HG02759 (cell line): Measurements from ENCODE around the gene GALNT14.

Source experiments
- ATAC-seq: cut with Tn5 transposase; IDR thresholded peaks from one replicate; pipeline ENCODE4 v1.9.1; 2021; ENCODE audit warnings: mild to moderate bottlenecking, moderate library complexity; ENCODE audit not compliant: unreplicated experiment

The GALNT14 gene

DNA sequence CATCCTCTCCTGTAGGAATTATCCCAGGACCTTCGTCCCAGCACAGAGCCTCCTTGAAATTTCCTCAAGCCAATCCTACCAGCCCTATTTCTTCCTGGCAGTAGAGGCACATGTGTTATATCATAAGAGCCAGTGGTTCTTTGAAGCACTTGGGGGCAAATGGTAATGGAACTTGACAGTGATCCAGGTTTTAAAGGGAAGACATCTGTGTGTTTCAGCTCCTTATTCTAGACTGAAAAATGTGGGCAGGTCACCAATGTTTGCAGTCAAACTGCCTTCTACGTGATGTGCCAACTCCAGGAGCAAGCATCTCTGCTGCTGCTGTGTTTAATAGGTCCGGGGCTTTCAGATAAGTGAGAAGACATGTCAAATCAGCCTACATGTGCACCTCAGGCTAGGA, 157.1 kb downstream of the GALNT14 start:
- ATAC-seq = no peak

GRCh38 chr2:30979822-30980245, 158.4 kb downstream of the GALNT14 start:
- no peak for ATAC-seq

- no peak for ATAC-seq
Observed at GRCh38 chr2:30978854-30979253, 159.4 kb downstream of the GALNT14 start.

DNA sequence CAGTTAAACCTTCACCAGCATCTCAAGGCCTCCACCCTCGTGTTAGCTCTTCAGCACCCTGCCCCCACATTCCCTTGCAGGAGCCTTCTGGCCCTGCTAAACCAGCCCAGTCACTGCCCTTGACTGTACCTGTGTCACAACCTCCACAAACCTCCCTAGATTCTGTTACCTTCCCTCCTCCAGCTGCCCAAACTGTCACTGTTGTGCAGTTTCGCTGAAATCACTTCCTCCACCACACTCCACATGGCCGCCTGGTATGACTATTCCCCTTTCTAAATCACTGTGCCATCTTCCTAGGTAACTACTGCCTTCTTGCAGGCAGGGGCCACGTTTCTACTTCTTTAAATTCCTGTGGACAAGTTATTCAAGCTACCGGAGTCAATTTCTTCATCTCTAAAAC, 160.2 kb downstream of the GALNT14 start:
- peak; percentile 61 for ATAC-seq

DNA sequence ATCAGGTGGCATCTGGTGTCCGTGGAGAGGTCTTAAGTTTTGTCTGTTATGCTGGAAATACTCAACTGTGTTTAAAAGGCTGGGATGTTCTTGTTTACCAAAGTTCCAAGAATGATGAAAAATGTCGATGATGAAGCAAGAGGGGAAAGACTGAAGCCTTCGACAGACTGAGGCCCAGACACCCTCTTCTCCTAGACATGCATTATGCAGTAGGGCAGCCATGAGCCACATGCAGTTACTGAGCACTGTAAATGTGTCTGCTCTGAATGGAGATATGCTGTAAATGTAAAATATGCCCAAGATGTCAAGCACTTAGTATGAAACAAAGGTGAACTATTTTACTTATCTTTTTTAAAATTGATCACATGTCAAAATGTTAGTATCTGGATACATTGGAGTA, 163.1 kb downstream of the GALNT14 start:
- ATAC-seq = no peak

GRCh38 chr2:30974554-30974953, 163.7 kb downstream of the GALNT14 start:
- ATAC-seq = no peak

GRCh38 chr2:30974092-30974491, 164.1 kb downstream of the GALNT14 start:
- ATAC-seq = no peak

DNA sequence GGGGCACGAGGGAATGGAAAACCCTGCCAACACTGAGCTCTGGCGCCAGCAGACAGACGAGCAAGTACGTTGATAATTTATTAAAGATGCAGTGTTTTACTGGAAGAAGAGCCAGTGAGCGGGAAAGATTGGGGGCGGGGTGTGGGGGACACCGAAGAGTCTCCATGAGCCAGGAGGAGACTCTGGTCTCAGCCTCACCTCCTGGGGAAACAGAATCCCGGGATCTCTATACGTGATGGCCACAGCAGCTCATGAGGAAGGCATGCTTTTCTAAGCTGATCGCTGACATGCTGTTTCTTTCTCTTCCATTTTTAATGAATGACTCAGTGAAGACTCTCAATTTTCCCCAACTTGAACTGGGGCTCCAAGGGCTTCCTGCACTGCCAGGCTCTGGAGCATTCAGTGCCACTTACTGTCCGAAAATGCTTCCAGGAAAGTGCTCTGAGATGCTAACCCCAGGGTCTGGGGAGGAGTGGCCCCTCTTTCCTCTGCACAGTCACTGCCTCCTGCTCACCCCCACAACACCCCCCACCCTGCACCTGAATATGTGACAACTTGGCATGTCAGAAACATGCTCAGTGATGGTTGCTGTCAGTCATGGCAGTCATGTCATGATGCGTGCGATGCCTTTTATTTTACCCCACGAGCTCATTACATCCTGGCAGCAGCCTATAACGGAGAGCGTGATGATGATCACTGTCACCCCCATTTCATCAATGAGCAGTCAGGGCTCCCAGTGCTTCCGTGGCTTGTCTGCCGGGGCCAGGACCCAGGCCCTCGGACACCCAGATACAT, 166.8 kb downstream of the GALNT14 start:
- no peak for ATAC-seq

DNA sequence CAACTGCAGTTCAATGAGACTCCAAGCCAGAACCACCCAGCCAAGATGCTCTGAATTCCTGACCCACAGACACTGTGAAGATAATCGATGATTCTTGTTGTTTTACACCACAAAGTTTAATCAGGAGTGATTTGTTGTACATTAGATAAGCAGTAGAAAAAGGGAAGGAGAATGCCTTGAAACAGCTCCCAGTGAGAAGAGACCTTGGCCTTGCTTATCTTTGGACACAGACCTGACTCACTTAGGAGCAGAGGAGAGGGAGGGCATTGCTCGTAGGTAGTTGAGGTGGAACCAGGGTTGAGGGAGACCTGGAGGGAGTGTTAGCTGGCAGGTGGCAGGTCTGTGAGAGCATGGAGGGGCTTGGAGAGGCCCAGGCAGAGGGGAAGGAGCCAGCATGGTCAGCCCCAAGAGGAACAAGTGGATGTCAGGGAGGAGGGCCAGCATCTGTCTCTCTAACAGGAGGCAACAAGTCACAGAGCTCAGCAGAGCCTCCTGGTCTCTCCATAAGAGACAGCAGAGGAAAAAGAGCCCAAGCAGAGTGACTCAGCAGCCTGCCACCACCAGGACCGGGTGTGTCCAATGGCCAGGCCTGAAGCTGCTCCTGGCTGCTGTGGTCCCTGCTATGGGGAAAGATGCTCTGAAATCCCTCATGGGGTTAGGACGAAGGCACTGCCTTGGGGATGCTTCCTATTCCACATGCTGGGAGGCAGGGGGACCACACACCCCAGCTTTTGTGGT, 169.4 kb downstream of the GALNT14 start:
- ATAC-seq = no peak

GRCh38 chr2:30966786-30967185, 171.5 kb downstream of the GALNT14 start:
- no peak for ATAC-seq

DNA sequence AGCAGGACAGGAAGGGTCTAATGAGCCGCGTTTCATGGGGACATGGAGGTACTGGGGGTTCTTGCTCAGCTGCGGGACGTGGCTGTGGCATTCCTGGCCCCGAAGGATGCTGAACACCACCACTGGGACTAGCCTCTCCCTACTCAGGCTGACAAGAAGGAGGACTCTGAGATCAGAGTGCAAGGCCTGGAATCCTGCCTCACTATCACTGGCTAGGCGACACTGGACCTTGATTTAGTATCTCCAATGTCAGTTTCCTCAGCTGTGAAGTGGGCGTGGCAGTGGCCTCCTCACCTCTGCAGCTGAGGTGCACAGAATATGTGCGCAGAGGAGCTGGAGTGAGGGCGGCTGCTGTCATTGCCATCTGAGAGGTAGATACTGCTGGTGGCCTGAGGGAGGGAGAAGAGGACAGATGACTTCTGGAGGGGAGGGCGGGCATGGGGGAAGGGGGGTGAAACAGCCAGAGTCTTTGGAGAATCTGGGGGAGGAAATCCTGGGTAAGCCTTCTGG, 173.2 kb downstream of the GALNT14 start:
- no peak for ATAC-seq

DNA sequence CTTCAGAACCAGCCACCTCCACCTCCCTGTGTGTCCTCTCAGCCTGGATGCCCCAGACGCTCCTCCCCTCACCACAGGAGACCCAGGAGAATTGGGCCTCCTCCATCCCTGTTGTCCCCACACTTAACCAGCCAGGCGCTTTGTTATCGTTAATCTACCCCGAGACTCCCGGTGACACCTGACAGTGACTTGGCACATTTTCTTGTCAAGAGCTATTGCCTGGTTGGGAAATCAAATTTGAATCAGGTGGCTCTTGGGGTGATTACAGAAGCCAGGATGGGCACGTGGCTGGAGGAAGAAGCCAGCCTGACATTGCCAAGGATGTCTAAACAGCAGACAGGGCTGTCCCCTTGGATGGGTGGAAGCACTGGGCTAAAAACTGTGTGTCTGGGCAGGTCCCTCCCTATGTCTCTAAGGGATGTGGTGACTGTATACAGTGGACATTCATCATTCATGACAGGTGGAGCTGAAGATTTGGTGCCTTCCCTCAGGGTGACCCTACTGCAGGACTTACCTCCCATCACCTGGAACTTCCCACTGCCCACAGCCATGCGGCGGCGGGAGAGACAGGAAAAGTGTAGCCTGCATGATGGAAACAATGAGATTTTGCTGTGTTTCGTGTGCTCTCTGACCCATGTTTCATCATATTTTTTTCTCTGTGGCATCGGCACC, 173.8 kb downstream of the GALNT14 start:
- ATAC-seq = no peak

GRCh38 chr2:30963184-30963583, 175.1 kb downstream of the GALNT14 start:
- no peak for ATAC-seq

DNA sequence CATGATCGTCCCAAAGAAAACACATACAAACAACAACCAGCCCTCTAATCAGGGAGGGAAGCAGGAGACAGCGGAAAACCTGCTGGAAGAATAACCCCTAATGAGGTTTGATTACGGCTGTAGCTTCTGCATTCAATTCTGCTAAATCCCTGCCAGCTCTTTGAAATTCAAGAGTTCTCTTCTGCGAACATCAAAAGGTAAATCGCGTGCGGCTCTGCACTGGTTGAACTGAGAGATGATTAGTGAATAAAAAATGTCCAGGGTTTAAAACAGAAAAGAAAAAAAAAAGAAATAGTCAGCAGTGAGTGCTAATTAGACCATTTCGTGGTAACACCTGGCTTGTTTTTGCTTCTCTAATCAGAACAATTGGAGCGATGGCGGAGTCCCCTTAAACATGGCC, 178.0 kb downstream of the GALNT14 start:
- no peak for ATAC-seq

DNA sequence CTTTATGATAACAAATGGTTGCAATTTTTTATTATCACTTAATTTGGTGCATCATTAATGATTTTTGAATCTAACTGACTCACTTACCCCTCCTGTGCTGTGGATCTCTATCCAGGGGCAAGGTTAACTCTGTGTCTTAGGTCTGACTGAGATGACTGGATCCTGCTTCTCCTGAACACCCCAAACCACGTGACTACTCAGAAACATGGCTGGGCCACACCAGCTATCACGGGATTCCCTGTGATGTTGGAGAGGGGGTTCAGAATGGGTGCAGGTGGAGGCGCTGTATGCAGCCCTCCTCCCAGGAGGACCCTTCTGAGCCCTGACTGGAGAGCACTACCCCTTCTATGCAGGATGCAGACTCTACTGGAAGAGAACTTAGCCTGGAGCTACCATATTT, 178.6 kb downstream of the GALNT14 start:
- no peak for ATAC-seq

DNA sequence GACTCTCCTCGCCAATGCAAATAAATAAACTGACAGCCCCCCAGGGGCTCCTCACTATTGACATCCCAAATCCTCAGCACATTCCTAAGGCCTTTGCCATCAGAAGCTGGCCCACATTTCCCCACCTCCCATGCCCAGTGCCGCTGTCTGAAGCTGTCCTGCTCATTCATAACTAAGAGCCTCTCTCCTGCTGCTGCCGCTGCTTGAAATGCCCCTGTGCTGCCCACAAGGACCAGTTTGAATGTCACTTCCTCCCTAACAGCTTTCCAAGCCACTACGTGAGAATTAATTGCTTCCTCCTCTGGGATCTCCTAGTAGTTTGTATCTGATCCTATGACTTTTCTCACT, 179.3 kb downstream of the GALNT14 start:
- no peak for ATAC-seq

- no peak for ATAC-seq
Observed at GRCh38 chr2:30958193-30958917, 179.9 kb downstream of the GALNT14 start.

DNA sequence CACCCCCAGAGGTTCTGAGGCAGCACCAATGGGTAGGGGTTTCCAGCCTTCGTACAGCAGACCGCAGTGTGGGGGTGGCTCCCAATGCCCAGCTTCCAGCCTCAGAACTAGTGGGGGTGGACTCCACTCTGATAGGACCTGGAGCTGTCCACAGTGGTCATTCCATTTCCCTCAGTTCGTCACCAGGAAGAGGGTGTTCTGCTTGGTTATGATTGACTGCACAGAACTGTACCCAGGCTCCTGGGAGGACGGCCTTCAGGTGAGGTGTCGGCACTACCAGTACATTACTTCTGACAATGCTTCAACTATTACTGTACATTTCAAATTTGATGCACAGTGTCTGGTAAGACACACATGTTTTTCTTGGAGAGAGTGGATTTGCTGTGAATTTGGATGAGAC, 180.6 kb downstream of the GALNT14 start:
- ATAC-seq = no peak

DNA sequence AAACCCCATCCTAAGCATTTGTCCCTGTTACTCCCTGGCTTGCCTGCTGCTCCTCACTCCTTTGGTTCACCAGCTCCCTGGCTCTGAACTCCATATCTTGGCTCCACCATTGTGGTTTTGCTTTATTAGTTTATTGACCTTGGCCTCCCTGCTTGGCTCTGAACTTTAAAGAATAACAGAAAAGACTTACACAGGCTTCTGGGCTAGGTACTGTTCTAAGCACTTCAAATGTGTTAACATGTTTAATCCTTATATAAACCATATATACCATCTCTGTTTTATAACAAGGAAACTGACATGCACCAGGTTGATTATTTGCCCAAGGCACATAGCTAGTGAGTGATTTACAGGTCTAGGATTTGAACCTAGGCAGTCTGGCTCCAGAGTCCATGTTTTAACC, 181.2 kb downstream of the GALNT14 start:
- ATAC-seq = no peak

GRCh38 chr2:30955516-30956132, 182.6 kb downstream of the GALNT14 start:
- no peak for ATAC-seq

- no peak for ATAC-seq
Observed at GRCh38 chr2:30950339-30950738, 187.9 kb downstream of the GALNT14 start.
